ENCODE measurements around the gene DNMBP.

GRCh38 chr10:100027416-100027815 is 17.7 kb upstream of the DNMBP start:
- TF ChIP-seq CTCF (IDR thresholded peaks at IDR 0.05; ENCODE audit: insufficient read depth, low read length) (no peak), POLR2AphosphoS5 (IDR thresholded peaks at IDR 0.05; ENCODE audit: low read depth) (no peak), REST (IDR thresholded peaks at IDR 0.05; ENCODE audit: insufficient replicate concordance, low read depth) (no peak), SPI1 (IDR thresholded peaks at IDR 0.05; ENCODE audit: borderline replicate concordance, low read depth) (no peak), GABPA (IDR thresholded peaks at IDR 0.05; ENCODE audit: low read depth) (no peak)

Data from HL-60 (cell line).